ENCODE data around the gene UTP11.

The UTP11 gene

GRCh38 chr1:37998913-37999429 is 13.6 kb upstream of the UTP11 start:
- H3K27ac ChIP-seq: no peak overlapping the region
- TF ChIP-seq CTCF (conservative IDR thresholded peaks at IDR 0.05) (no peak), ZFX (IDR thresholded peaks at IDR 0.05) (no peak)

- TF ChIP-seq CTCF (conservative IDR thresholded peaks at IDR 0.05) (no peak), ZFX (IDR thresholded peaks at IDR 0.05) (no peak)
Measured at GRCh38 chr1:37999430-38000232, 12.9 kb upstream of the UTP11 start.

GRCh38 chr1:38000233-38000528 is 12.4 kb upstream of the UTP11 start:
- no peak overlapping the region for H3K27ac ChIP-seq
- TF ChIP-seq CTCF (conservative IDR thresholded peaks at IDR 0.05): no peak
- no peak for TF ChIP-seq ZFX (IDR thresholded peaks at IDR 0.05)

More at GRCh38 chr1:37999430-38000232, 12.9 kb upstream of the UTP11 start:
- no peak overlapping the region for H3K27ac ChIP-seq

GRCh38 chr1:38000529-38001455 is 11.7 kb upstream of the UTP11 start:
- TF ChIP-seq ZFX (IDR thresholded peaks at IDR 0.05) (no peak), CTCF (conservative IDR thresholded peaks at IDR 0.05) (no peak)

GRCh38 chr1:38003261-38004250 is 9.0 kb upstream of the UTP11 start:
- no peak overlapping the region for H3K27ac ChIP-seq
- TF ChIP-seq ZFX (IDR thresholded peaks at IDR 0.05) (no peak), CTCF (conservative IDR thresholded peaks at IDR 0.05) (no peak)

More at GRCh38 chr1:38000529-38001455, 11.7 kb upstream of the UTP11 start:
- no peak overlapping the region for H3K27ac ChIP-seq

- TF ChIP-seq ZFX (IDR thresholded peaks at IDR 0.05) (no peak), CTCF (conservative IDR thresholded peaks at IDR 0.05) (no peak)
- H3K27ac ChIP-seq: peak overlapping the region; percentile 32
Measured at GRCh38 chr1:38004284-38005108, 8.0 kb upstream of the UTP11 start.
